Parathyroid adenoma (tissue), 2 donors: ENCODE data around the gene PCGF6.

Source experiments
- H2AFZ ChIP-seq: fragments of 300-600 bp; sonication (generic); one replicate; pipeline ENCODE4 v1.7.0; 2017; ENCODE audit warnings: antibody characterized with exemption, mild to moderate bottlenecking
- H3K27ac ChIP-seq: fragments of 300-600 bp; sonication (generic); one replicate; pipeline ENCODE4 v1.7.0; 2017
- H3K27me3 ChIP-seq: fragments of 300-600 bp; sonication (generic); one replicate; pipeline ENCODE4 v1.7.0; 2017; ENCODE audit warnings: low read length; ENCODE audit not compliant: control insufficient read depth, insufficient read depth
- H3K36me3 ChIP-seq: fragments of 300-600 bp; sonication (generic); one replicate; pipeline ENCODE4 v1.7.0; 2017; ENCODE audit warnings: low read length; ENCODE audit not compliant: control insufficient read depth, insufficient read depth
- H3K4me1 ChIP-seq: fragments of 300-600 bp; sonication (generic); one replicate; pipeline ENCODE4 v1.7.0; 2017; ENCODE audit warnings: control low read depth
- H3K4me2 ChIP-seq: fragments of 300-600 bp; sonication (generic); one replicate; pipeline ENCODE4 v1.7.0; 2017; ENCODE audit warnings: low read length
- H3K4me3 ChIP-seq: fragments of 300-600 bp; sonication (generic); one replicate; pipeline ENCODE4 v1.7.0; 2017; ENCODE audit warnings: low read depth, low read length
- H3K79me2 ChIP-seq: fragments of 300-600 bp; sonication (generic); one replicate; pipeline ENCODE4 v1.7.0; 2017; ENCODE audit warnings: control low read depth
- H3K9ac ChIP-seq: fragments of 300-600 bp; sonication (generic); one replicate; pipeline ENCODE4 v1.7.0; 2017; ENCODE audit warnings: mild to moderate bottlenecking
- H3K9me3 ChIP-seq: fragments of 300-600 bp; sonication (generic); one replicate; pipeline ENCODE4 v1.7.0; 2017; ENCODE audit warnings: low read length; ENCODE audit not compliant: control insufficient read depth
- CTCF ChIP-seq: fragments of 300-600 bp; sonication (generic); IDR thresholded peaks from one replicate; pipeline ENCODE4 v1.7.0; 2017; ENCODE audit warnings: antibody characterized with exemption, mild to moderate bottlenecking
- donor health status: primary hyperparathyroidism.

PCGF6 gene

GRCh38 chr10:103254538-103255325, 96.2 kb downstream of the PCGF6 start:
- Histone ChIP-seq H2AFZ (no peak overlapping the region), H3K27me3 (no peaks in the 10 kb centered on the region), H3K4me2 (no peak overlapping the region), H3K79me2 (no peaks in the 10 kb centered on the region), H3K4me1 (no peaks in the 10 kb centered on the region), H3K9me3 (no peaks in the 10 kb centered on the region), H3K9ac (no peak overlapping the region), H3K36me3 (no peaks in the 10 kb centered on the region), H3K4me3 (no peak overlapping the region), H3K27ac (no peak overlapping the region)
- no peak for TF ChIP-seq CTCF

GRCh38 chr10:103254113-103254512, 96.8 kb downstream of the PCGF6 start:
- Histone ChIP-seq H3K36me3 (no peaks in the 10 kb centered on the region), H3K79me2 (no peaks in the 10 kb centered on the region), H3K4me2 (no peak overlapping the region), H3K27ac (no peak overlapping the region), H3K4me1 (no peaks in the 10 kb centered on the region), H2AFZ (no peak overlapping the region), H3K9ac (no peak overlapping the region), H3K4me3 (no peak overlapping the region), H3K27me3 (no peaks in the 10 kb centered on the region), H3K9me3 (no peaks in the 10 kb centered on the region)
- no peak for TF ChIP-seq CTCF
